Measurements from ENCODE around the gene UBE2I.

UBE2I gene

GRCh38 chr16:1320097-1320496 is 10.7 kb downstream of the UBE2I start:
- no peak overlapping the region for H3K27ac ChIP-seq (ENCODE audit: low read depth, low read length)
- peaks cover 4% of the 10 kb centered on the region; the same call in 1 of the 2 replicates for H3K36me3 ChIP-seq (ENCODE audit: low read length)
- no peaks in the 10 kb centered on the region for H4K20me1 ChIP-seq (ENCODE audit: low read depth, low read length)
- peaks cover 20% of the 10 kb centered on the region for H3K79me2 ChIP-seq (ENCODE audit: insufficient read depth, low read length)
- H3K9me3 ChIP-seq (ENCODE audit: insufficient read depth, low read length): no peaks in the 10 kb centered on the region
- H3K4me3 ChIP-seq (ENCODE audit: insufficient read depth, low read length, poor library complexity, severe bottlenecking): no peak overlapping the region
- no peaks in the 10 kb centered on the region for H3K27me3 ChIP-seq (ENCODE audit: low read length)
- H3K4me2 ChIP-seq (ENCODE audit: low read depth, low read length, poor library complexity, severe bottlenecking): no peak overlapping the region
- H3K9me2 ChIP-seq (replicated peaks; ENCODE audit: insufficient read depth, low read length): no peaks in the 10 kb centered on the region
- H2AFZ ChIP-seq (ENCODE audit: low read depth, low read length, severe bottlenecking): no peak overlapping the region
- no peak for TF ChIP-seq CTCF (IDR thresholded peaks at IDR 0.05; ENCODE audit: insufficient read depth, low read length, poor library complexity, severe bottlenecking)
- H3K9ac ChIP-seq (ENCODE audit: low read length): no peak overlapping the region
- 0 out of 2 replicates have a peak, but pooled peaks cover 3% of the 10 kb centered on the region for H3F3A ChIP-seq (ENCODE audit: insufficient read depth)

- Histone ChIP-seq H3K4me3 (ENCODE audit: insufficient read depth, low read length, poor library complexity, severe bottlenecking) (no peak overlapping the region), H3F3A (ENCODE audit: insufficient read depth) (0 out of 2 replicates have a peak, but pooled peaks cover 4% of the 10 kb centered on the region), H3K9me3 (ENCODE audit: insufficient read depth, low read length) (no peaks in the 10 kb centered on the region), H3K4me2 (ENCODE audit: low read depth, low read length, poor library complexity, severe bottlenecking) (no peak overlapping the region), H4K20me1 (ENCODE audit: low read depth, low read length) (no peaks in the 10 kb centered on the region), H3K9me2 (replicated peaks; ENCODE audit: insufficient read depth, low read length) (no peaks in the 10 kb centered on the region), H2AFZ (ENCODE audit: low read depth, low read length, severe bottlenecking) (no peak overlapping the region), H3K27ac (ENCODE audit: low read depth, low read length) (no peak overlapping the region), H3K36me3 (ENCODE audit: low read length) (peaks cover 4% of the 10 kb centered on the region; the same call in 1 of the 2 replicates), H3K79me2 (ENCODE audit: insufficient read depth, low read length) (peaks cover 13% of the 10 kb centered on the region), H3K27me3 (ENCODE audit: low read length) (no peaks in the 10 kb centered on the region), H3K9ac (ENCODE audit: low read length) (no peak overlapping the region)
- TF ChIP-seq EZH2phosphoT487 (conservative IDR thresholded peaks at IDR 0.05; ENCODE audit: low read length): no peak
- TF ChIP-seq CTCF (IDR thresholded peaks at IDR 0.05; ENCODE audit: insufficient read depth, low read length, poor library complexity, severe bottlenecking): no peak
These were observed 11.3 kb downstream of the UBE2I start for GRCh38 chr16:1320658-1321240.

- Histone ChIP-seq H3K36me3 (ENCODE audit: low read length) (0 out of 2 replicates have a peak, but pooled peaks cover 4% of the 10 kb centered on the region), H3K79me2 (ENCODE audit: insufficient read depth, low read length) (peaks cover 4% of the 10 kb centered on the region; the same call in 1 of the 2 replicates), H3K9me3 (ENCODE audit: insufficient read depth, low read length) (no peaks in the 10 kb centered on the region), H3K9me2 (replicated peaks; ENCODE audit: insufficient read depth, low read length) (no peaks in the 10 kb centered on the region), H3K27me3 (ENCODE audit: low read length) (no peaks in the 10 kb centered on the region), H2AFZ (ENCODE audit: low read depth, low read length, severe bottlenecking) (no peak overlapping the region), H3K4me3 (ENCODE audit: insufficient read depth, low read length, poor library complexity, severe bottlenecking) (no peak overlapping the region), H3K4me2 (ENCODE audit: low read depth, low read length, poor library complexity, severe bottlenecking) (no peak overlapping the region), H3K9ac (ENCODE audit: low read length) (no peak overlapping the region), H4K20me1 (ENCODE audit: low read depth, low read length) (no peaks in the 10 kb centered on the region), H3F3A (ENCODE audit: insufficient read depth) (0 out of 2 replicates have a peak, but pooled peaks cover 4% of the 10 kb centered on the region), H3K27ac (ENCODE audit: low read depth, low read length) (no peak overlapping the region)
- TF ChIP-seq CTCF (IDR thresholded peaks at IDR 0.05; ENCODE audit: insufficient read depth, low read length, poor library complexity, severe bottlenecking) (no peak), EZH2phosphoT487 (conservative IDR thresholded peaks at IDR 0.05; ENCODE audit: low read length) (no peak)
These were observed 13.0 kb downstream of the UBE2I start for GRCh38 chr16:1322407-1322806.

All from SU-DHL-6 (cell line).